K562 (cell line): ENCODE results near the gene CPEB1. TPM values are rescaled to one million over a fixed set of nuclear protein-coding genes. Genes with fewer than 3 reads are reported as not detected.
A peak's percentile ranks its signal among the peaks of the same experiment; 100 is the strongest.

ENCODE experiments used
- FUS ChIP-seq: fragments of 200-400 bp; formaldehyde crosslinking; optimal IDR thresholded peaks from 2 replicates; pipeline ENCODE3; 2017; ENCODE audit warnings: low read depth, low read length
- HNRNPK ChIP-seq: fragments of 200-400 bp; formaldehyde crosslinking; IDR thresholded peaks from one replicate; pipeline ENCODE4 v1.6.1; 2018; ENCODE audit warnings: mild to moderate bottlenecking, low read depth, low read length; ENCODE audit not compliant: poor library complexity, severe bottlenecking
- ILF3 ChIP-seq: fragments of 450-650 bp; IDR thresholded peaks from 2 replicates; pipeline ENCODE4 v1.6.1; 2018; ENCODE audit warnings: antibody characterized with exemption, mild to moderate bottlenecking, moderate library complexity, borderline replicate concordance
- MAFF ChIP-seq: IDR thresholded peaks from 2 replicates; pipeline ENCODE4 v1.6.1; 2012; ENCODE audit warnings: low read length, improper control_type of control experiment
- NBN ChIP-seq: fragments of 450-650 bp; IDR thresholded peaks from 2 replicates; pipeline ENCODE4 v1.6.1; 2016; ENCODE audit warnings: low read depth, mild to moderate bottlenecking
- NCOA1 ChIP-seq: fragments of 450-650 bp; IDR thresholded peaks from 2 replicates; pipeline ENCODE4 v1.6.1; 2016; ENCODE audit warnings: low read depth
- NFIC ChIP-seq: fragments of 450-650 bp; IDR thresholded peaks from 2 replicates; pipeline ENCODE4 v1.6.1; 2017; ENCODE audit warnings: mild to moderate bottlenecking, inconsistent platforms
- POU5F1 ChIP-seq: fragments of 150-350 bp; IDR thresholded peaks from 2 replicates; pipeline ENCODE4 v1.6.1; 2014; ENCODE audit warnings: borderline replicate concordance, low read length, low read depth, mild to moderate bottlenecking; ENCODE audit not compliant: partially characterized antibody
- PYGO2 ChIP-seq: fragments of 450-650 bp; IDR thresholded peaks from 2 replicates; pipeline ENCODE4 v1.6.1; 2016; ENCODE audit warnings: mild to moderate bottlenecking, missing genetic modification characterization, moderate library complexity, missing compliant biosample characterization
- SIN3A ChIP-seq, 2 experiments: fragments of 150-350 bp in 1 of 2; IDR thresholded peaks; 2 replicates each; pipeline ENCODE4 v1.6.1; 2011 to 2016; ENCODE audit warnings: borderline replicate concordance in 2 of 2, low read depth in 2 of 2, low read length in 2 of 2, mild to moderate bottlenecking in 2 of 2, moderate library complexity in 2 of 2; ENCODE audit not compliant: control insufficient read depth in 1 of 2
- ZBTB1 ChIP-seq: sonication (generic); formaldehyde crosslinking; IDR thresholded peaks from 2 replicates; pipeline ENCODE4 v1.8.1; 2023; ENCODE audit warnings: missing genetic modification reagents, low read depth, mild to moderate bottlenecking, borderline replicate concordance
- ZNF124 ChIP-seq: sonication (generic); formaldehyde crosslinking; IDR thresholded peaks from 2 replicates; pipeline ENCODE4 v1.8.1; 2022; ENCODE audit warnings: missing genetic modification reagents
- ZNF586 ChIP-seq: fragments of 450-650 bp; formaldehyde crosslinking; conservative IDR thresholded peaks from 2 replicates; pipeline ENCODE4 v1.4.0; 2020; ENCODE audit warnings: mild to moderate bottlenecking, moderate library complexity
- ZNF696 ChIP-seq: fragments of 250-450 bp; sonication (Bioruptor Pico); conservative IDR thresholded peaks from 2 replicates; pipeline ENCODE4 v1.4.0; 2020; ENCODE audit warnings: mild to moderate bottlenecking, moderate library complexity
- polyA plus RNA-seq, 8 experiments: library from polyadenylated mRNA; depleted of rRNA in 4 of 8; stranded (reverse) in 5 of 8; unstranded in 3 of 8; fragments of >200 nt; fragmentation: Nextera tagmentation in 2 of 8; fragmentation: Illumina TruSeq in 1 of 8; extraction: Ambion mirVana in 2 of 8; extraction: Trizol in 1 of 8; gene quantifications; 2 replicates each; pipeline versions ENCODE4 v1.2.1 to v1.2.3, GENCODE V29; 2011 to 2014; ENCODE audit warnings: inconsistent platforms in 1 of 8, missing spikeins in 1 of 8
- total RNA-seq, 7 experiments: library from RNA; depleted of rRNA in 6 of 7; stranded (reverse); fragments of >200 nt in 6 of 7; fragmentation: Illumina TruSeq in 2 of 7; extraction: Trizol in 2 of 7; gene quantifications; 2 replicates each; pipeline versions ENCODE4 v1.2.1 to v1.2.3, GENCODE V29; 2011 to 2021; ENCODE audit warnings: low replicate concordance in 1 of 7
- TF ChIP-seq, protein P1 (sequence below): fragments of 250-450 bp; sonication (Bioruptor Pico); IDR thresholded peaks from 2 replicates; pipeline ENCODE4 v1.4.0; 2020; ENCODE audit warnings: borderline replicate concordance
- TF ChIP-seq, protein P2 (sequence below): sonication (generic); formaldehyde crosslinking; IDR thresholded peaks from 2 replicates; pipeline ENCODE4 v1.9.0; 2022; ENCODE audit warnings: mild to moderate bottlenecking, missing genetic modification reagents
- TF ChIP-seq, protein P3 (sequence below): fragments of 250-450 bp; sonication (Bioruptor Pico); IDR thresholded peaks from 2 replicates; pipeline ENCODE4 v1.5.1; 2021; ENCODE audit warnings: mild to moderate bottlenecking
- TF ChIP-seq, protein P4 (sequence below): fragments of 250-450 bp; sonication (Bioruptor Pico); IDR thresholded peaks from 2 replicates; pipeline ENCODE4 v1.4.0; 2020; ENCODE audit warnings: mild to moderate bottlenecking, moderate library complexity
- TF ChIP-seq, protein P5 (sequence below): fragments of 450-650 bp; formaldehyde crosslinking; IDR thresholded peaks from 2 replicates; pipeline ENCODE4 v1.4.0; 2022; ENCODE audit warnings: mild to moderate bottlenecking, moderate library complexity

The CPEB1 gene
- total and polyA plus RNA-seq, 9 of the 15 experiments (the other 6 are each of a cell fraction or from before 2014, with no cell fraction given): 2.2 to 13.4 (median 9.7) TPM

DNA sequence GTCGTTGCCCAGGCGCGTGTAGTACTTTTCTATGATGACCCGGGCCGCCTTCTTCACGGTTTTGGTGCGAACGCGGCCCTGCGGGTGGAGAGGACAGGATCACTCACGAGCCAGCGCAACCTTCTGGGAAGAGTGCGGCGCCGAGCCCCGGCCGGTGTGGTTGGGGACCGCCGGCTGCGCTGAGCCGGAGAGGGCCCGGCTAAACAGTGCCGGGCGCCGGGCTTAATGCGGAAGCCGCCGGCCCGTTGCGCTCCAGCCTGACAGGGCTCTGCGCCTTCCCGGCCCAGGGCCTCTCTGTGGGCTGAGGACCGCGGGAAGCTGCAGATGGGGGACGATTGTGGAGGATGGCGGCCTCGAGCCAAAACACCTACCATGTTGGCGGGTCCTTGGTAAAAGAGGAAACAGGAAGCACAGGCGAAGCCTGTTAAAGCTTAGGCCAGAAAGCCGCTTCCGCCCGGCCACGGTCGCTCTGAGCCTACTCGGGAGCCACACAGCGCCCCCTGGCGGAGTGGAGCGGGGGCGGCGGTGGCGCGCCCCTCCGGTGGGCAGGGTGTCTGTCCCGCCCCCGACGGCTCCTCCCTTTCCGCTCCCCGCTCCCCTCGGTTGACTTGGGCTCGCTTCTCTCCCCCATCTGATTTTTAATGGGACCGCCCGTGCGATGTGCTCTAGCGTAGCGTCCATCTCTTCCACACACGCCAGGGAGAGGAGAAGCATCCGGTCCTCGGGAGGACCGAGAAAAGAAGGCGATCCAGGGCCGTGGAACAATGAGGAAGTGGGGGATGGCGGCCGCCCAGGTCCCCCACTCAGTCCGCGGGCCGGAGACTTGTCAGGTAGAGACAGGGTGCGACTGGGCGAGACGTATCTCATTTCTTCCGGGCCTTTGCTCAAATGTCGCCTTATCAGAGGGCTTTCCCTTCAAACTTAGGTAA lies 106.8 kb downstream of the CPEB1 start, which contains the start of gene RPS17 (continued):
- TF ChIP-seq NFIC (peak; percentile 71), ZNF586 (CRISPR knock-in tag) (no peak), ZNF696 (CRISPR knock-in tag) (no peak), POU5F1 (peak; percentile 68), PYGO2 (tag) (no peak), FUS (peak; percentile 33), ZNF124 (CRISPR knock-in tag) (no peak), NCOA1 (0 out of 2 replicates have a peak, but pooled peaks have one; percentile 26), NBN (peak; percentile 87), HNRNPK (no peak), ILF3 (no peak), MAFF (no peak; the same call in 1 of the 2 replicates), SIN3A (IDR thresholded peaks at IDR 0.05; ENCODE audit: borderline replicate concordance in 2 of 2, control insufficient read depth in 1 of 2, low read depth in 2 of 2, low read length in 2 of 2) (peak; percentile 74 to 79; a peak in 3 of 4 replicates), ZBTB1 (peak; percentile 64; the same call in 1 of the 2 replicates)
- TF ChIP-seq, protein P1, sequence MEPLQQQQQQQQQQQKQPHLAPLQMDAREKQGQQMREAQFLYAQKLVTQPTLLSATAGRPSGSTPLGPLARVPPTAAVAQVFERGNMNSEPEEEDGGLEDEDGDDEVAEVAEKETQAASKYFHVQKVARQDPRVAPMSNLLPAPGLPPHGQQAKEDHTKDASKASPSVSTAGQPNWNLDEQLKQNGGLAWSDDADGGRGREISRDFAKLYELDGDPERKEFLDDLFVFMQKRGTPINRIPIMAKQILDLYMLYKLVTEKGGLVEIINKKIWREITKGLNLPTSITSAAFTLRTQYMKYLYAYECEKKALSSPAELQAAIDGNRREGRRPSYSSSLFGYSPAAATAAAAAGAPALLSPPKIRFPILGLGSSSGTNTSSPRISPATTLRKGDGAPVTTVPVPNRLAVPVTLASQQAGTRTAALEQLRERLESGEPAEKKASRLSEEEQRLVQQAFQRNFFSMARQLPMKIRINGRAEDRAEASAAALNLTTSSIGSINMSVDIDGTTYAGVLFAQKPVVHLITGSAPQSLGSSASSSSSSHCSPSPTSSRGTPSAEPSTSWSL (CRISPR knock-in tag): no peak
- TF ChIP-seq, protein P2, sequence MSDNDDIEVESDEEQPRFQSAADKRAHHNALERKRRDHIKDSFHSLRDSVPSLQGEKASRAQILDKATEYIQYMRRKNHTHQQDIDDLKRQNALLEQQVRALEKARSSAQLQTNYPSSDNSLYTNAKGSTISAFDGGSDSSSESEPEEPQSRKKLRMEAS: peak; percentile 69
- TF ChIP-seq, protein P3, sequence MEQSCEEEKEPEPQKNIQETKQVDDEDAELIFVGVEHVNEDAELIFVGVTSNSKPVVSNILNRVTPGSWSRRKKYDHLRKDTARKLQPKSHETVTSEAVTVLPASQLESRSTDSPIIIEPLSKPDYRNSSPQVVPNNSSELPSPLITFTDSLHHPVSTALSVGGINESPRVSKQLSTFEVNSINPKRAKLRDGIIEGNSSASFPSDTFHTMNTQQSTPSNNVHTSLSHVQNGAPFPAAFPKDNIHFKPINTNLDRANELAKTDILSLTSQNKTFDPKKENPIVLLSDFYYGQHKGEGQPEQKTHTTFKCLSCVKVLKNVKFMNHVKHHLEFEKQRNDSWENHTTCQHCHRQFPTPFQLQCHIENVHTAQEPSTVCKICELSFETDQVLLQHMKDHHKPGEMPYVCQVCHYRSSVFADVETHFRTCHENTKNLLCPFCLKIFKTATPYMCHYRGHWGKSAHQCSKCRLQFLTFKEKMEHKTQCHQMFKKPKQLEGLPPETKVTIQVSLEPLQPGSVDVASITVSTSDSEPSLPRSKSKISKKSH: no peak
- TF ChIP-seq, protein P4, sequence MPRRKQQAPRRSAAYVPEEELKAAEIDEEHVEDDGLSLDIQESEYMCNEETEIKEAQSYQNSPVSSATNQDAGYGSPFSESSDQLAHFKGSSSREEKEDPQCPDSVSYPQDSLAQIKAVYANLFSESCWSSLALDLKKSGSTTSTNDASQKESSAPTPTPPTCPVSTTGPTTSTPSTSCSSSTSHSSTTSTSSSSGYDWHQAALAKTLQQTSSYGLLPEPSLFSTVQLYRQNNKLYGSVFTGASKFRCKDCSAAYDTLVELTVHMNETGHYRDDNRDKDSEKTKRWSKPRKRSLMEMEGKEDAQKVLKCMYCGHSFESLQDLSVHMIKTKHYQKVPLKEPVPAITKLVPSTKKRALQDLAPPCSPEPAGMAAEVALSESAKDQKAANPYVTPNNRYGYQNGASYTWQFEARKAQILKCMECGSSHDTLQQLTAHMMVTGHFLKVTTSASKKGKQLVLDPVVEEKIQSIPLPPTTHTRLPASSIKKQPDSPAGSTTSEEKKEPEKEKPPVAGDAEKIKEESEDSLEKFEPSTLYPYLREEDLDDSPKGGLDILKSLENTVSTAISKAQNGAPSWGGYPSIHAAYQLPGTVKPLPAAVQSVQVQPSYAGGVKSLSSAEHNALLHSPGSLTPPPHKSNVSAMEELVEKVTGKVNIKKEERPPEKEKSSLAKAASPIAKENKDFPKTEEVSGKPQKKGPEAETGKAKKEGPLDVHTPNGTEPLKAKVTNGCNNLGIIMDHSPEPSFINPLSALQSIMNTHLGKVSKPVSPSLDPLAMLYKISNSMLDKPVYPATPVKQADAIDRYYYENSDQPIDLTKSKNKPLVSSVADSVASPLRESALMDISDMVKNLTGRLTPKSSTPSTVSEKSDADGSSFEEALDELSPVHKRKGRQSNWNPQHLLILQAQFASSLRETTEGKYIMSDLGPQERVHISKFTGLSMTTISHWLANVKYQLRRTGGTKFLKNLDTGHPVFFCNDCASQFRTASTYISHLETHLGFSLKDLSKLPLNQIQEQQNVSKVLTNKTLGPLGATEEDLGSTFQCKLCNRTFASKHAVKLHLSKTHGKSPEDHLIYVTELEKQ (CRISPR knock-in tag): no peak
- TF ChIP-seq, protein P5, sequence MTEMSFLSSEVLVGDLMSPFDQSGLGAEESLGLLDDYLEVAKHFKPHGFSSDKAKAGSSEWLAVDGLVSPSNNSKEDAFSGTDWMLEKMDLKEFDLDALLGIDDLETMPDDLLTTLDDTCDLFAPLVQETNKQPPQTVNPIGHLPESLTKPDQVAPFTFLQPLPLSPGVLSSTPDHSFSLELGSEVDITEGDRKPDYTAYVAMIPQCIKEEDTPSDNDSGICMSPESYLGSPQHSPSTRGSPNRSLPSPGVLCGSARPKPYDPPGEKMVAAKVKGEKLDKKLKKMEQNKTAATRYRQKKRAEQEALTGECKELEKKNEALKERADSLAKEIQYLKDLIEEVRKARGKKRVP (CRISPR knock-in tag): no peak; the same call in 1 of the 2 replicates
